ENCODE results near the gene HTRA2.

- TF ChIP-seq, protein P1, sequence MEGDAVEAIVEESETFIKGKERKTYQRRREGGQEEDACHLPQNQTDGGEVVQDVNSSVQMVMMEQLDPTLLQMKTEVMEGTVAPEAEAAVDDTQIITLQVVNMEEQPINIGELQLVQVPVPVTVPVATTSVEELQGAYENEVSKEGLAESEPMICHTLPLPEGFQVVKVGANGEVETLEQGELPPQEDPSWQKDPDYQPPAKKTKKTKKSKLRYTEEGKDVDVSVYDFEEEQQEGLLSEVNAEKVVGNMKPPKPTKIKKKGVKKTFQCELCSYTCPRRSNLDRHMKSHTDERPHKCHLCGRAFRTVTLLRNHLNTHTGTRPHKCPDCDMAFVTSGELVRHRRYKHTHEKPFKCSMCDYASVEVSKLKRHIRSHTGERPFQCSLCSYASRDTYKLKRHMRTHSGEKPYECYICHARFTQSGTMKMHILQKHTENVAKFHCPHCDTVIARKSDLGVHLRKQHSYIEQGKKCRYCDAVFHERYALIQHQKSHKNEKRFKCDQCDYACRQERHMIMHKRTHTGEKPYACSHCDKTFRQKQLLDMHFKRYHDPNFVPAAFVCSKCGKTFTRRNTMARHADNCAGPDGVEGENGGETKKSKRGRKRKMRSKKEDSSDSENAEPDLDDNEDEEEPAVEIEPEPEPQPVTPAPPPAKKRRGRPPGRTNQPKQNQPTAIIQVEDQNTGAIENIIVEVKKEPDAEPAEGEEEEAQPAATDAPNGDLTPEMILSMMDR (IDR thresholded peaks at IDR 0.05), result no peak
- TF ChIP-seq POLR2A (IDR thresholded peaks at IDR 0.05), result no peak
Observed at GRCh38 chr2:74550231-74550630, 20.5 kb downstream of the HTRA2 start.
